H4 (cell line): ENCODE results near the gene BPIFB4. TPM values are rescaled to one million over a fixed set of nuclear protein-coding genes. Genes with fewer than 3 reads are reported as not detected.
"Not testable (repeated sequence)": the region's sequence is repeated elsewhere in the genome, so short reads cannot be mapped to it uniquely, and the experiment has no call there.

Experiments
- DNase-seq: peaks from one replicate; pipeline ENCODE4 v3.0.0-alpha.2; 2015; ENCODE audit warnings: low spot score
- total RNA-seq: library from RNA; depleted of rRNA; stranded (reverse); fragments of >200 nt; shearing (Covaris generic); gene quantifications from 2 replicates; pipeline ENCODE4 v1.2.3, GENCODE V29; 2014; rRNA removed

BPIFB4 gene
- not detected in 2 replicates for total RNA-seq

GRCh38 chr20:33079259-33079658, at the start of gene BPIFB4:
Gene BPIFB4, plus strand, starts transcription at chr20:33079643. Its CDS starts 1,884 bp downstream, at chr20:33081527.
- peak; percentile 74 for DNase-seq

DNA sequence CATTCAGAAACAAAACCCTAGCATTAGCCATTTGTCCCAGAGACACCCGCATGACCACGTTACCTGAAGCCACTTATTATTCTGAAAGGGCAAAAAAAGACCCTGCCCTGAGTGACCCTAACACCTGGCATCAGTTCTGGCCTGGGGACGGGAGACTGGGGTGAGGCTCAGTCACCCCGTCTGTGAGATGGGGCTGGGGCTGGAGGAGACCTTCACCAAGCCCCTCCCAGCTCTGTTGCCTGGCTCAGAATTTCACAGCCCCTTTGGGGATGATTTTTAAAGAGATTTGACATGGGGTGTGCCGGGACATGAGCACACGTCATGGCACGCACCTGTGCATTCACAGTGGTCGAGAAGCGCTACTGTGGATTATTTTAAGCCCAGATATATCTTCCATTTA, 49.4 kb upstream of the BPIFB4 start:
- DNase-seq = no peak

DNA sequence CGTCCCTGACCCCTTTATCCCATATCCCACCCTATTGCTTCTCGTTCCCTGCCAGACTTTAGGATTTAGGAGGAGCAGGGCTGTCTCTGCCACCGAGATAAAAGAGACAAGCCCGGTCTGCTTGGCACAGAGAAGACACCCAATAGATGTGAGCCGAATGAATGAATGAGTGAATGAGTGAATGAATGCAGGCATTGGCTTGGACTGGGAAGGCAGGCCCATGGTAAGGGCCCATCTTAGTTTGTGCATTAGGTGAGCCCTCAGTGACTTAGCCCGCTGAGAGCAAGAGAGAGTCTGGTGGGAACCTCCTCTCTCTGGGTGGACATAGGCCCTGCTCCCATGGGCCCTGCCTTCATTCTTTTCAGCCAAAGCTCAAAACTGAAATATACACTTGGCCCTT, 48.9 kb upstream of the BPIFB4 start:
- no peak for DNase-seq

DNA sequence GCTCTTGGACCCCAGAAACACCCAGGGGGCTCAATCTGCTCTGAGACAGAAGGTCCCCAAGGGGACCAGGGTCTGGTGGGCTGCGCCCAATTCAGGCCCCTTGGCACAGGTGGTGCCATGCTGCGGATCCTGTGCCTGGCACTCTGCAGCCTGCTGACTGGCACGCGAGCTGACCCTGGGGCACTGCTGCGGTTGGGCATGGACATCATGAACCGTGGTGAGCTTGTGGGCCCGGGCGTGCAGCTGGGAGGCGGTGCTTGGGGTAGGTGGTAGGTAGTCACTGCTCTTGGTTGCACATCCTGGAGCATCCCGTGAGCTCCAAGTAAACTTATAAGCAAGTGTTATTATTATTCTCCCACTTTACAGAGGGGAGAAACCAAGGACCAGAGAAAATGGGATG, 47.9 kb upstream of the BPIFB4 start, which contains the start of gene BPIFB6:
BPIFB6 (plus strand) TSS at position 118 of the 400 bp plus-strand sequence; CDS start at position 118, 0 bp downstream.
- no peak for DNase-seq

- no peak for DNase-seq
Measured at GRCh38 chr20:33032555-33032954, 46.9 kb upstream of the BPIFB4 start.

DNA sequence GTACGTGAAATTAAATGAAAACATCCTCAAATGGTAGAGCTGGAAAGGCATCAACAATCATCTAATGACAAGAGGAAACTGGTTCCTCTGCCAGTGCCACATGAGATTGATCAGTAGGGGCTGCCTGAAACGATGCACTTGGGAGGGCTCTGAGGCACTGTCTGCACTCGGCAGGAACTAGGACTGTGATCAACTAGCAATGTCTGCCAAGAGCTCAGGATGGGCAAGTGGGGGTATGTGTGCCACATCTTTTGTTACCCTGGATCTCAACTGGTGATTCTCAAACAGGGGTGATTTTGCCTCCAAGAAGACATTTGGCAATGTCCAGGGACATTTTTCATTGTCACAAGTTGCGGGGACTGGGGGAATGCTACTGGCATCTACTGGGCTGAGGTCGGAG, 46.1 kb upstream of the BPIFB4 start:
- no peak for DNase-seq

- no peak for DNase-seq
Measured at GRCh38 chr20:33034115-33034514, 45.3 kb upstream of the BPIFB4 start.

DNA sequence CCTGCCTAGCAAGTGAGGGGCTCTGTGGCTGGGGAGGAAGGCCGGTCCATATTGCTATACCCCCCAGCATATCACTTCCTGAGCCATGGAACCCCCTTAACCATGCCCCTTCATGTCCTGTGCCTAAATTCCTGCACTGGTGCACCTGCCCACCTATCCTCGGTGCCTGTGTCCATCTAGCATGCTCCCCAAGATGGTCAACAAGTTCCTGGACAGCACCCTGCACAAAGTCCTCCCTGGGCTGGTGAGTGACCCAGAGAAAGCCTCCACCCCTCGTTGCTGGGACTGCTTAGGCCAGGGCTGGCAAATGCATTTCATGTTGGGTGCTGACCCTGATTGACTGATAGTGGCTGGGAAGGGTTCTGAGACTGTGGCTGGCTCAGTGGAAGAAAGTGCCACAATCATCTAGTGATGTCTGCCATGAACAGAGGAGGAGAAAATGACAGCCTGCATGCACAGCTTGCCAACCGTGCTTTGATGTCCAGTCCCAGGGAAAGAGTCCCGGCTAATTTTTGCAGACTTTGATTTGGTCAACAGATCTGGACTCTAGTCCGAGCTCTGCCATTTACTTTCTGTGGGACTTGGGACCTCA, 44.4 kb upstream of the BPIFB4 start:
- DNase-seq = no peak

- DNase-seq = no peak
Measured at GRCh38 chr20:33037456-33037855, 42.0 kb upstream of the BPIFB4 start.

DNA sequence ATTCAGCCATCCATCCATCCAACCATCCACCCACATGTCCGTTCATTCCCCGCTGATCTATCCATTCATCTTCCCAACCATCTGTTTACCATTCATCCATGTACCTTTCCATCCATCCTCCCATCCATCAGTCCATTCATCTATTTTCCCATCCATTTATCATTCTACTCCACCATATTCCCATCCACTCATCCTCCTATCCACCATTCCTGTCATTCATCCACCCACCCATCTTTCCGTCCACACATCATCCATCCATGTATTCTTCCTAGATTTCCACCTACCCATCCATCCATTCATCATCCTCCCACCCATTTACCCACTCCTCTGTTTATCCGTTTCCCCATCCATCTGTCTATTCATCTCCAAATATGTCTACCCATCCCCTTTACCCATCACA, 41.2 kb upstream of the BPIFB4 start:
- no peak for DNase-seq

- DNase-seq = no peak
Measured at GRCh38 chr20:33042430-33042829, 37.0 kb upstream of the BPIFB4 start.

DNA sequence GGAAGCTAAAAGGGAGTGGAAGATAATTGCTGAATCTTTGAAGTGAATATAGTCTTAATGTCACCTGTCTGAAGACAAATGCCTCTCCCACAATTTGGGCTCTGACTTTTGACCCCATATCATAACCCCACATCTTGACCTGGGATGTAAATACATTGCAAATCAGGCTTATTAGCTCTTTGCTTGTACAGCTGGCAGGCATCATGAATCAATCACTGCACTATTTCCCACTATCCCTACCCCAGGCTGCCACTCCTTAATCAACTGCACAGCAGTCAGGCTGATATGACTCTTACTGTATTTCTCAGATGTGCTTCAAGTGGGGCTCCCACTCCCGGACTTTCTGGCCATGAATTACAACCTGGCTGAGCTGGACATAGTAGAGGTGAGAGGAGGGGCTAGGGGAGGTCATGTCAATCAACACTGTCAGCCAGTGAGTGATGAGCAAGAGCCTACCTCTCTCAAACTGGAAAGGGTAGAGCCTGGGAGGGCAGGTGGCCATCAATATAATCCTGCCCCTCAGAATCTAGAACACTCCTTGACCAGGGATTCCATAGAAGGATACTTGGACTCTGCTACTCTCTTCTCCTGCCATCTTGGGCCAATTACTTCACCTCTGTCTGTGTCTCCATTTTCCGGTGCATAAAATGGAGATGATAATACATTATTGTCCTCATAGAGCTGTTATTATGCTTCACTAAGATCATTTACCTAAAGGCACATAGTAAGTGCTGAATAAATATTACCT, 36.3 kb upstream of the BPIFB4 start:
- DNase-seq = no peak

DNA sequence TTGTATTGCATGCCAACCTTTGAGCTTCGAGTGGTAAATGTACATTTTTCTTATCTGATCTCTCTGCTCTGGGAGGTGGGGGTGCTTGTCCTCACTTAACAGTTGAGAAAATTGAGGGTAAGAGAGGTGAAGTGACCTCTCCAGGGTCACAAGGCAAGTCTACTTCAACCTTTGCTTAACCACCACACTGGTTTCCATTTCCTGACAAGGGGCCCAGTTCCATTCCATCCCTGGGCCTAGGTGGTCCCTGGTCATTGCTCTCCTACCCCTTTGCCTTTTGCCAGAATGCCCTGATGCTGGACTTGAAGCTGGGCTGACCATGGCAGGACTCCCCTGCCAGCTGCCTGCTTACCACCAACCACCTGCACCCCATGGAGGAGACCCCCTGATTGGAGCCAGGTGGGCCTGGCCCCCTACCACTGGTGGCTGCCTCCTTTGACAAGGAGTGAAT, 35.7 kb upstream of the BPIFB4 start:
- no peak for DNase-seq

- not testable (repeated sequence) for DNase-seq
Measured at GRCh38 chr20:33045129-33045721, 34.2 kb upstream of the BPIFB4 start.

- no peak for DNase-seq
Measured at GRCh38 chr20:33046412-33046811, 33.0 kb upstream of the BPIFB4 start.

GRCh38 chr20:33051333-33051732, 28.1 kb upstream of the BPIFB4 start:
- DNase-seq = no peak

GRCh38 chr20:33053291-33054106, 25.9 kb upstream of the BPIFB4 start, which contains the start of gene BPIFB3:
Gene BPIFB3, plus strand, starts transcription at chr20:33053903. Its CDS starts 1,533 bp downstream, at chr20:33055436.
- DNase-seq = no peak

GRCh38 chr20:33054381-33054780, 25.1 kb upstream of the BPIFB4 start:
- no peak for DNase-seq

GRCh38 chr20:33054791-33055190, 24.7 kb upstream of the BPIFB4 start:
- no peak for DNase-seq

GRCh38 chr20:33059136-33059535, 20.3 kb upstream of the BPIFB4 start:
- DNase-seq = no peak

DNA sequence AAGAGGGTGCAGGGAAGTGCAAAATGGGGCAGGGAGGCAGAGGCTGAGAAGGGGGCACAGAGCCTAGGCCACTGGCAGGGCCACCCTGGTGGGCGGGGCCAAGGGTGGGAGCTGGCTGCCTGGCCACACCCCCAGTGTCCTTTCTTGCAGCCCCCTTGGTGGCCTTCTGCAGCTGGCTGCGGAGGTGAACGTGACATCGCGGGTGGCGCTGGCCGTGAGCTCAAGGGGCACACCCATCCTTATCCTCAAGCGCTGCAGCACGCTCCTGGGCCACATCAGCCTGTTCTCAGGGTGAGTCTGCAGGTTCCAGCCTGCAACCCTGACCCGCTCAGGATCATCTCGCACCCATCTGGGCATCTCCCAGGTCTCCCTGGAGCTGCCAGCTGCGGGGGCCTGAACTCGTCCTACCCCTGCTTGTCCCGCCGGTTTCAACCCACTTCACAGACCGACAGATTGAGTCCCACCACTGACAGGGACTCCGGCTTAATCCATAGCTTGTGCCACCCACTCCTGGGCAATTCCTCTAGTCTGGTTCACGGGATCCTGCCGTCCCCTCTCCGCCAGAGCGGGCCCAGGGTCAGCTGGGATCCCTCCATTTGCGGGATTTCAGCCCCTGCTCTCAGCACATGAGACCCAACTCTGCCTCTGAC, 19.6 kb upstream of the BPIFB4 start:
- DNase-seq = no peak
